Measurements from ENCODE around the gene FAM53B.
A peak's percentile ranks its signal among the peaks of the same experiment; 100 is the strongest.

The FAM53B gene

DNA sequence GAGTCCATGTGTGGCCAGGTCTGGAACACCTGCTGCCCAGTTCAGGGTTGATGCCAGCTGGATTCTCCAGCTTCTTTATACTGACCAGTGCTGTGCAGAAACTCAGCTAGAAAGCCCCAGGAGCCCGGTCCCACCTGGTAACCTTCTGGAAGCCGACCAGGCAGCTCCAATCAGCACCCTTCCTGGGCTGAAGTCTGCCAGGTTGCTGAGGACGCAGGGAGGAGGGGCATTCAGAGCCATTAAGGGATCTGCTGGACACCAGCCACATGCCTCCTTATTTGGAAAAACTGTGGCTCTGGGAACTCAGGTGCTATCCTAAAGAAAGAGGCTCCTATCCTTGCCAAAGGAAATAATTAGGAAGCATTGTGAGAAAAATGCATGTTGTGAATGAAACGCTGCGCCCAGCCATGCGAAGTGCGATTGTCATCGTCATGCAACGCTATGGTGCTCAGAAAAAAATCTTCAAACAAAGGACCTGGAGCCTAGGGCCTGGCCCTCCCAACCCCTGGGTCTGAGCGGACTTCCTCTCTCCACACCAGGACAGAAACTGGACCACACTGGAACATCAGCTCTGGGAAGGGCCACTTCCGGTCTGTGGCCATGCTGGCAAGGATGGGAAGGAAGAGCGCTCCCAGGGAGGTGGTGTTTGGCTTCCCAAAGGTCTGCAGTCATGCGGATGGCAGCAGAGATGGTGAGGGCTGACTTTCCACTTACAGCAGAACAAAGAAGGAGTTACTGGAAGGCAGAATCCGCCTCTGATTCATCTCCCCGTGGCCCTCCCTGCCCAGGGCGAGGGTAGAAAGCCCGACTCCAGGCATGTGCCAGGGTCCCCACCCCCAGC lies 90.1 kb downstream of the FAM53B start:
- TF ChIP-seq, protein P1, sequence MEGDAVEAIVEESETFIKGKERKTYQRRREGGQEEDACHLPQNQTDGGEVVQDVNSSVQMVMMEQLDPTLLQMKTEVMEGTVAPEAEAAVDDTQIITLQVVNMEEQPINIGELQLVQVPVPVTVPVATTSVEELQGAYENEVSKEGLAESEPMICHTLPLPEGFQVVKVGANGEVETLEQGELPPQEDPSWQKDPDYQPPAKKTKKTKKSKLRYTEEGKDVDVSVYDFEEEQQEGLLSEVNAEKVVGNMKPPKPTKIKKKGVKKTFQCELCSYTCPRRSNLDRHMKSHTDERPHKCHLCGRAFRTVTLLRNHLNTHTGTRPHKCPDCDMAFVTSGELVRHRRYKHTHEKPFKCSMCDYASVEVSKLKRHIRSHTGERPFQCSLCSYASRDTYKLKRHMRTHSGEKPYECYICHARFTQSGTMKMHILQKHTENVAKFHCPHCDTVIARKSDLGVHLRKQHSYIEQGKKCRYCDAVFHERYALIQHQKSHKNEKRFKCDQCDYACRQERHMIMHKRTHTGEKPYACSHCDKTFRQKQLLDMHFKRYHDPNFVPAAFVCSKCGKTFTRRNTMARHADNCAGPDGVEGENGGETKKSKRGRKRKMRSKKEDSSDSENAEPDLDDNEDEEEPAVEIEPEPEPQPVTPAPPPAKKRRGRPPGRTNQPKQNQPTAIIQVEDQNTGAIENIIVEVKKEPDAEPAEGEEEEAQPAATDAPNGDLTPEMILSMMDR (IDR thresholded peaks at IDR 0.05) = no peak
- Histone ChIP-seq H3K36me3 (no peaks in the 10 kb centered on the region), H3K4me1 (ENCODE audit: control insufficient read depth in 1 of 2, insufficient read depth in 1 of 2, low read depth in 1 of 2, low read length in 1 of 2) (peaks cover 81 to 82% of the 10 kb centered on the region in 2 experiments), H3K4me3 (ENCODE audit: low read depth in 1 of 2, low read length in 1 of 2) (no peak overlapping the region), H3K9me3 (no peaks in the 10 kb centered on the region), H3K27ac (peak overlapping the region; percentile 99), H3K27me3 (no peaks in the 10 kb centered on the region)

DNA sequence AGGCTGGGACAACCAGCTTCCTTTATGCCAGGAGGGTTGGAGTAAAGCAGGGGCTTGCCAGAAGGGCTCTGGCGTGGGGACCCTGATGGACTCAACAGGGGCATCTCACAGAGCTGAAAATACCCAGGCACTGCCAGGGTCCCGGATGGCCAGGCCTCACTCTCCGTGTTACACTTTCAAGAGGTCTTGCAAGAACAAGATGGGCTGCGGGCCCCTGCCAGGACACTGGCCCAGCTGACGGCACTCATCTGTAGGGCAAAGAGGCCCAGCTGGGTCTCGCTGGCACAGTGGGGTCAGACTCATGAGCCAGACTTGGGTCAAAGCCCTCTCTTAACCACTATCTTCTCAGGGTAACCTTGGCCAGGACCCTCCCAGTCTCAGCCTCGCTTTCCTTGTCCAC lies 90.9 kb downstream of the FAM53B start:
- no peaks in the 10 kb centered on the region for H3K27me3 ChIP-seq
- H3K27ac ChIP-seq = peak overlapping the region; percentile 99
- TF ChIP-seq, protein P1 (IDR thresholded peaks at IDR 0.05) = no peak
- no peaks in the 10 kb centered on the region for H3K9me3 ChIP-seq
- H3K4me3 ChIP-seq (ENCODE audit: low read depth in 1 of 2, low read length in 1 of 2) = no peak overlapping the region
- no peaks in the 10 kb centered on the region for H3K36me3 ChIP-seq
- H3K4me1 ChIP-seq (ENCODE audit: control insufficient read depth in 1 of 2, insufficient read depth in 1 of 2, low read depth in 1 of 2, low read length in 1 of 2) = peaks cover 81 to 85% of the 10 kb centered on the region in 2 experiments

DNA sequence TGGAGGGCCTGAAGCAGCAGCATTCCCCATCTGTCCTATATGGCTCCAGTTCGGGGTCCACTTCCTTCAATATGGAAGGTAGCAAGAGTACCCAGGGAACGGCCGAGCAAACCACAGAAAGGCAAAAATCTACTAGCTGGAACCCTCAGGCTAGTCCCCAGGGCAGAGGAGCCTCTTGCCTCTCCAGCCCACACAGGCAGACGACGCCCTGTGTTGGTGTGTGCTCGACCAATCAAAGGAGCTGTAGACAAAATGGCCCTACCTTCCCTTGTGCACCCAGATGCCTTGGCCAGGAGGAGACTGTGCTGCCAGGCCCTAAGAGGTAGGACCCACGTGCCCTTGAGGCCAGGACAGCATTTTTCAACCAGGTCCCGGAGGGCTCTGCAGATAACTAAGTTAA lies 91.5 kb downstream of the FAM53B start:
- TF ChIP-seq, protein P1 (IDR thresholded peaks at IDR 0.05) = no peak
- Histone ChIP-seq H3K36me3 (no peaks in the 10 kb centered on the region), H3K4me3 (ENCODE audit: low read depth in 1 of 2, low read length in 1 of 2) (no peak overlapping the region), H3K9me3 (no peaks in the 10 kb centered on the region), H3K27me3 (no peaks in the 10 kb centered on the region), H3K4me1 (ENCODE audit: control insufficient read depth in 1 of 2, insufficient read depth in 1 of 2, low read depth in 1 of 2, low read length in 1 of 2) (peaks cover 81 to 85% of the 10 kb centered on the region in 2 experiments), H3K27ac (peak overlapping the region; percentile 99)

DNA sequence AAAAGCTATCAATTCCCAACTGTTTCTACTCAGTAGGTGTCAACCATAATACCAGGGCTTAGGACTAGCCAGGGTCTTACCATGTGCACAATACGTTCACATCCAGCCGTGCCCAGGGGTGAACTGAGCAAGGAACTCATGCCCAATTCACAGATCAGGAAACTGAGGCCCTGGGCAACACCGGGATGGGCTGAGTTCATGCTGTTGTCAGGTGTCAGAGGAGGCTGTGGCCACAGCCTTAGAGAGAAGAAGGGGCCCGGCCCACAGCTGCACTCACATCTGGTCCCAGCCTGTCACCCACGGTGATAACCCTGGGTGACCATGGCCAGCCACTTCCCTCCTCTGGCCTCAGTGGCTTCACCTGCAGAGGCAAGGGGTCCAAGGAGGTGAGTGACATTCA lies 92.0 kb downstream of the FAM53B start:
- no peaks in the 10 kb centered on the region for H3K36me3 ChIP-seq
- H3K27ac ChIP-seq = peak overlapping the region; percentile 99
- no peaks in the 10 kb centered on the region for H3K27me3 ChIP-seq
- H3K4me1 ChIP-seq (ENCODE audit: control insufficient read depth in 1 of 2, insufficient read depth in 1 of 2, low read depth in 1 of 2, low read length in 1 of 2) = peaks cover 81 to 85% of the 10 kb centered on the region in 2 experiments
- H3K4me3 ChIP-seq (ENCODE audit: low read depth in 1 of 2, low read length in 1 of 2) = no peak overlapping the region
- no peaks in the 10 kb centered on the region for H3K9me3 ChIP-seq
- TF ChIP-seq, protein P1 (IDR thresholded peaks at IDR 0.05) = no peak

DNA sequence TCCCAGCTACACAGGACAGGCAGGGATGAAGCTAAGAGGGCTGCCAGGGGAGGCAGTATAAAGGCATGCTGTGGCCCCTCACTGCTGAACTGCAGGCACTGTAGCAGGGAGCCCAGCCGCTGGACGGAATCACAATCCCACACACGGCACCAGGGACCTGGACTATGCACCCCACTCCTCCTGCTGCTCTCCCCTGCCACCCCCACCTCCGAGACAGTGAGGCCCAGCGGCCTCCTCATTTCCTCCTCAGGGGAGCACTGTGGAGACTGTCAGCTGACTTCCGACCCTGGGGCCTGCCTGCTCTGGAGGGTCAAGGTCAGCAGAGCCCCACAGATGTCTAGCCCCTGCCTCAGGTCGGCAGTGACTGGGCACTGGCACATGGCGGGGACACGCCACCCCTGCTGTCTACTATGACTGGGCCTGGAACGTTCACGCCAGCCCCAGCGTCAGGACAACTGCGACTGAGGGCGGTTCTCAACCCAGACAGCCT lies 92.7 kb downstream of the FAM53B start:
- TF ChIP-seq, protein P1 (IDR thresholded peaks at IDR 0.05) = no peak
- Histone ChIP-seq H3K27ac (peak overlapping the region; percentile 99), H3K36me3 (no peaks in the 10 kb centered on the region), H3K4me1 (ENCODE audit: control insufficient read depth in 1 of 2, insufficient read depth in 1 of 2, low read depth in 1 of 2, low read length in 1 of 2) (peaks cover 83 to 89% of the 10 kb centered on the region in 2 experiments), H3K27me3 (no peaks in the 10 kb centered on the region), H3K4me3 (ENCODE audit: low read depth in 1 of 2, low read length in 1 of 2) (no peak overlapping the region), H3K9me3 (no peaks in the 10 kb centered on the region)
